ENCODE data around the gene MAFG.
A peak's percentile ranks its signal among the peaks of the same experiment; 100 is the strongest.

The MAFG gene

DNA sequence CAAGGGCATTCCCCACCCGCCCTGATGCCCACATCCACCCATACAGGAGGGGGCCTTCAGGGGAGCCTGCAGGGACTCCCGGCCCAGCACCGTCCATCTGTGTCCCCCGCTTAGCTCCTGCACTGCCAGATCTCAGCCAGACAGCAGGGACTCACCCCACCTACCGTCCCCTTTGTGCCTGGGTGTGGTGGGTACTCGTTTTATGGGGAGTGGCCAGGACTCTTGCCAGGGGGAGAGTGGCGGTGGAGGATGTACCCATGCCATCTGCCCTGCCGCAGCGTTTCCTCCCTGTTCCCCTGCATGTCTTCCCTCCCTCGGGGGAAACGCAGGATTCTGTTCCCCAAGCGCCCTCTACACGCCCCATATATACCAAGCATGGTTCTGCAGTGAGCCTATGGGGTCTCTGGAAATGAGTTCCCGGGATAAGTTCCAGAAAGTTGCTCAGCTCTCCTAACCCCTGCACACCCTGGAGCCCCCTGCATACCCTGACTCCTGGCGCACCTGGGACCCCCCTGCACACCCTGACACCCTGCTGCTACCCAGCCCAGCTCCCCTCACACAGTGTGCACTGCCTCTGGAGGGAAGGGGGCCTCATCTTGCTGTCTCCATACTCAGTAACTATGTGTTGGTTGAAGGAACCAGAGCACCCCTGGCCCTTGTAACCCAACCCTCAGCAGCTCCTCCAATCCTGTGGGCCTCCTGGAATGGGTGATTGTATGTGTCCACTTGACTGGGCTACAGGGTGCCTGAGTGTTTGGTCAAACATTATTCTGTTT lies 4.2 kb upstream of the MAFG start:
- no peak for TF ChIP-seq EP300 (IDR thresholded peaks at IDR 0.05; ENCODE audit: borderline replicate concordance)
- TF ChIP-seq, protein P1, sequence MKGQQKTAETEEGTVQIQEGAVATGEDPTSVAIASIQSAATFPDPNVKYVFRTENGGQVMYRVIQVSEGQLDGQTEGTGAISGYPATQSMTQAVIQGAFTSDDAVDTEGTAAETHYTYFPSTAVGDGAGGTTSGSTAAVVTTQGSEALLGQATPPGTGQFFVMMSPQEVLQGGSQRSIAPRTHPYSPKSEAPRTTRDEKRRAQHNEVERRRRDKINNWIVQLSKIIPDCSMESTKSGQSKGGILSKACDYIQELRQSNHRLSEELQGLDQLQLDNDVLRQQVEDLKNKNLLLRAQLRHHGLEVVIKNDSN (IDR thresholded peaks at IDR 0.05): no peak

DNA sequence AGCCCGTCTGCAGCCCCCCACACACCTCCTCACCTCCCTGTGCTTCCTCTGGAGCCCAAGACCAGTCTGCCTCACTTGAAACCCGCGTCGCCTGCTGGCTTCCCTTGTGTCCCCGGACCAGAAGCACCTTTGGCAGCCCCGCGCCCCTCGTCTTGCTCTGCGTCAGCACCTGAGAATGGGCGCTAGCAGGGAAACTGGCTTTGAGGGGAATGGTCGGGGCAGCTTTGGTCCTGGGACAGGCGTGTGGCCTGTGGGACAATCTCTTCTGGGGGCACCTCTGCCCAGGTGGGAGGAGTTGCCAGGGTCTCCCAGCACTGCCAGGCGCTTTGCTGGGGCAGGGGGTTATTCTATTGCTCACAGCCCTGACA lies 3.6 kb upstream of the MAFG start:
- no peak for TF ChIP-seq CREB1 (IDR thresholded peaks at IDR 0.05; ENCODE audit: low read depth)
- TF ChIP-seq RAD21 (IDR thresholded peaks at IDR 0.05; ENCODE audit: low read depth): no peak
- TF ChIP-seq TCF12 (IDR thresholded peaks at IDR 0.05; ENCODE audit: low read depth): no peak
- TF ChIP-seq, protein P1 (IDR thresholded peaks at IDR 0.05): no peak
- no peak for TF ChIP-seq EGR1 (IDR thresholded peaks at IDR 0.05)
- no peak for TF ChIP-seq TEAD4 (IDR thresholded peaks at IDR 0.05)
- TF ChIP-seq ZBTB7A (IDR thresholded peaks at IDR 0.05; ENCODE audit: low read depth): no peak
- no peak for TF ChIP-seq NFIC (IDR thresholded peaks at IDR 0.05)
- TF ChIP-seq EP300 (IDR thresholded peaks at IDR 0.05; ENCODE audit: borderline replicate concordance): no peak
- TF ChIP-seq CEBPB (IDR thresholded peaks at IDR 0.05): no peak
- TF ChIP-seq, protein P2, sequence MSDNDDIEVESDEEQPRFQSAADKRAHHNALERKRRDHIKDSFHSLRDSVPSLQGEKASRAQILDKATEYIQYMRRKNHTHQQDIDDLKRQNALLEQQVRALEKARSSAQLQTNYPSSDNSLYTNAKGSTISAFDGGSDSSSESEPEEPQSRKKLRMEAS (IDR thresholded peaks at IDR 0.05): no peak
- no peak for TF ChIP-seq YY1 (IDR thresholded peaks at IDR 0.05; ENCODE audit: low read depth)
- TF ChIP-seq FOXM1 (IDR thresholded peaks at IDR 0.05; ENCODE audit: borderline replicate concordance, low read depth): no peak

DNA sequence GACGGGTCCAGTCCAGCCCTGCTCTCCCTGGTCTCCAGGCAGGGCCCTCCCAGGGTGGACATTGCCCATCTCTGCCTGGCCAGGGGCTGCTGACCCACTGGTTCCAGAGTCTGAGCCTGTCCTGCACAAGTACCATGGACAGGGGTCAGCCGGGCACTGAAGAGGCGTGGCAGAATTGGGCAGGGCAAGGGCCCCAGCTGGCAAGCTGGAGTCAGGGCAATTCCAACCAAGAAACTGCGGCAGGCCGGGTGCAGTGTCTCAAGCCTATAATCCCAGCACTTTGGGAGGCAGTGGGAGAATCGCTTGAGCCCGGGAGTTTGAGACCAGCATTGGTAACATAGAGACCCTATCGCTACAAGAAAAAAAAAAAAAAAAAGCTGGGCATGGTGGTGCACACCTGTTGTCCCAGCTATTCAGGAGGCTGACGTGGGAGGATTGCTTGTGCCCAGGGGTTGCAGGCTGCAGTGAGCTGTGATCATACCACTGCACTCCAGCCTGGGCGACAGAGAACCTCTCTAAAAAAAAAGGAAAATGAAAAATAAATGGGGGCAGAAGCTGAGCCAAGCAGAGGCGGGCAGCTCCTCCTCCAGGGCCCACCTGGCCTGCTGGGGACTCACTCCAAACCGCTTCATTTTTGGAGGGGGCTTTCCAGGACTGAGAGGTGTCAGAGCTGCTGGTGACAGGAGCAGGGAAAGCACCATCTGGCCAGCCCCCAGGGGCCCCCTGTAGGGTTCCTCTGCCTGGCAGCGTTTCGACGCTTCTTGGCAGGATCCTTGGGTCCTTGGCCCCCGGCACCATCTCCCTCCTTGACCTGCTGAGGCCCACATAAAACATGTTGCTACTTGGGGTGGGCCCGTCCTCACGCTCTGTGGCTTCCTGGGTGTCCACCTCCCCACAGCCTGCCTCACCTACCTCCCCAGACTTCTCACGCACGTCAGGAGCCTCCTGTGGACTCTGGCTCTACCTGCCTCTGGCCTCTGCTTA lies 2.9 kb upstream of the MAFG start:
- no peak for TF ChIP-seq YY1 (IDR thresholded peaks at IDR 0.05; ENCODE audit: low read depth)
- no peak for TF ChIP-seq EGR1 (IDR thresholded peaks at IDR 0.05)
- TF ChIP-seq NFIC (IDR thresholded peaks at IDR 0.05): no peak
- no peak for TF ChIP-seq CEBPB (IDR thresholded peaks at IDR 0.05)
- TF ChIP-seq CREB1 (IDR thresholded peaks at IDR 0.05; ENCODE audit: low read depth): no peak
- TF ChIP-seq FOXM1 (IDR thresholded peaks at IDR 0.05; ENCODE audit: borderline replicate concordance, low read depth): no peak
- TF ChIP-seq, protein P1 (IDR thresholded peaks at IDR 0.05): no peak
- TF ChIP-seq TEAD4 (IDR thresholded peaks at IDR 0.05): no peak
- no peak for TF ChIP-seq TAF1 (IDR thresholded peaks at IDR 0.05; ENCODE audit: low read depth)
- TF ChIP-seq RAD21 (IDR thresholded peaks at IDR 0.05; ENCODE audit: low read depth): peak; percentile 9; the same call in 1 of the 2 replicates
- TF ChIP-seq EP300 (IDR thresholded peaks at IDR 0.05; ENCODE audit: borderline replicate concordance): no peak
- TF ChIP-seq, protein P3, sequence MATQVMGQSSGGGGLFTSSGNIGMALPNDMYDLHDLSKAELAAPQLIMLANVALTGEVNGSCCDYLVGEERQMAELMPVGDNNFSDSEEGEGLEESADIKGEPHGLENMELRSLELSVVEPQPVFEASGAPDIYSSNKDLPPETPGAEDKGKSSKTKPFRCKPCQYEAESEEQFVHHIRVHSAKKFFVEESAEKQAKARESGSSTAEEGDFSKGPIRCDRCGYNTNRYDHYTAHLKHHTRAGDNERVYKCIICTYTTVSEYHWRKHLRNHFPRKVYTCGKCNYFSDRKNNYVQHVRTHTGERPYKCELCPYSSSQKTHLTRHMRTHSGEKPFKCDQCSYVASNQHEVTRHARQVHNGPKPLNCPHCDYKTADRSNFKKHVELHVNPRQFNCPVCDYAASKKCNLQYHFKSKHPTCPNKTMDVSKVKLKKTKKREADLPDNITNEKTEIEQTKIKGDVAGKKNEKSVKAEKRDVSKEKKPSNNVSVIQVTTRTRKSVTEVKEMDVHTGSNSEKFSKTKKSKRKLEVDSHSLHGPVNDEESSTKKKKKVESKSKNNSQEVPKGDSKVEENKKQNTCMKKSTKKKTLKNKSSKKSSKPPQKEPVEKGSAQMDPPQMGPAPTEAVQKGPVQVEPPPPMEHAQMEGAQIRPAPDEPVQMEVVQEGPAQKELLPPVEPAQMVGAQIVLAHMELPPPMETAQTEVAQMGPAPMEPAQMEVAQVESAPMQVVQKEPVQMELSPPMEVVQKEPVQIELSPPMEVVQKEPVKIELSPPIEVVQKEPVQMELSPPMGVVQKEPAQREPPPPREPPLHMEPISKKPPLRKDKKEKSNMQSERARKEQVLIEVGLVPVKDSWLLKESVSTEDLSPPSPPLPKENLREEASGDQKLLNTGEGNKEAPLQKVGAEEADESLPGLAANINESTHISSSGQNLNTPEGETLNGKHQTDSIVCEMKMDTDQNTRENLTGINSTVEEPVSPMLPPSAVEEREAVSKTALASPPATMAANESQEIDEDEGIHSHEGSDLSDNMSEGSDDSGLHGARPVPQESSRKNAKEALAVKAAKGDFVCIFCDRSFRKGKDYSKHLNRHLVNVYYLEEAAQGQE (IDR thresholded peaks at IDR 0.05; ENCODE audit: low read depth): peak; percentile 97
- TF ChIP-seq ZBTB7A (IDR thresholded peaks at IDR 0.05; ENCODE audit: low read depth): 0 out of 2 replicates have a peak, but pooled peaks have one; percentile 64
- TF ChIP-seq TCF12 (IDR thresholded peaks at IDR 0.05; ENCODE audit: low read depth): no peak
- TF ChIP-seq, protein P2 (IDR thresholded peaks at IDR 0.05): 0 out of 2 replicates have a peak, but pooled peaks have one; percentile 19

DNA sequence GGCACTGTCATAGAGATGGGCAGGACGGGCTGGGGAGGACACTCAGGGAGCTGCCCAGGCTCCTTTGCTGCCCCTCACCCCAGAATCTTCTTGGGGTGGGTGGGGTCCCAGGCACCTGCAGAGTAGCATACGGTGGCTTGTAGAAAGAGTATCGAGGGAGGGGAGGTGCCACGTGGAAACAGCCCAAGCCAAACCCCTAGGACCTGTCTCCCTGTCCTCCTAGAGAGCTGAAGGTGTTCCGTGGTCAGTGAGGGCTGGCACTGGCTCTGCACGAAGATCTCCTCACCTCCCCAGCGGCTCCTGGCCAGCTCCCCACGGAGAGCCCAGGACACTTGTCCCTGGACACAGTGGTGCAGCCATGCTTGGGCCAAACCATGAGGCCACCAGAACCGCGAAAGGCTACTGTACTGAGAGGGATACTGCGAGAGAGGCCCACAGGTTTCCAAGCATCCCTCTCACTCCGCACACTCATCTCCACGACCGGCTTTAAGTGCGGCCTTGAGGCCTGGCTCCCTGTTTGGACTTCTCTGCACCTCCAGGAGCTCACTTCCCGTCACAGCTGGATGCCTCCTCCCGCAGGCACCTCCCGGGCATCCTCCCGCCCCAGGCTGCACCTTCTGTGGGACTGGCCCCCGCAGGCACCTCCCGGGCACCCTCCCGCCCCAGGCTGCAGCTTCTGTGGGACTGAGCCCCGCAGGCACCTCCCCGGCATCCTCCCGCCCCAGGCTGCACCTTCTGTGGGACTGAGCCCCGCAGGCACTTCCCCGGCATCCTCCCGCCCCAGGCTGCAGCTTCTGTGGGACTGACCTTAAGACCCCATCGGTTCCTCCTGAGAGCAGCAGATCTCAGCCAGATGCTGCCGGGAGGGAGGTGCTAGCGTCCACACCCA lies 2.0 kb upstream of the MAFG start:
- TF ChIP-seq, protein P1 (IDR thresholded peaks at IDR 0.05): no peak
- TF ChIP-seq TAF1 (IDR thresholded peaks at IDR 0.05; ENCODE audit: low read depth) (no peak), RAD21 (IDR thresholded peaks at IDR 0.05; ENCODE audit: low read depth) (no peak), FOXM1 (IDR thresholded peaks at IDR 0.05; ENCODE audit: borderline replicate concordance, low read depth) (no peak), TCF12 (IDR thresholded peaks at IDR 0.05; ENCODE audit: low read depth) (no peak), YY1 (IDR thresholded peaks at IDR 0.05; ENCODE audit: low read depth) (no peak), EGR1 (IDR thresholded peaks at IDR 0.05) (no peak), NFIC (IDR thresholded peaks at IDR 0.05) (no peak), TEAD4 (IDR thresholded peaks at IDR 0.05) (no peak), EP300 (IDR thresholded peaks at IDR 0.05; ENCODE audit: borderline replicate concordance) (no peak), CREB1 (IDR thresholded peaks at IDR 0.05; ENCODE audit: low read depth) (no peak), CEBPB (IDR thresholded peaks at IDR 0.05) (no peak)
- TF ChIP-seq, protein P3 (IDR thresholded peaks at IDR 0.05; ENCODE audit: low read depth): no peak
- TF ChIP-seq, protein P2 (IDR thresholded peaks at IDR 0.05): no peak

Measured in Ishikawa (cell line).